ENCODE data around the gene OPRM1. TPM values are rescaled to one million over a fixed set of nuclear protein-coding genes. Genes with fewer than 3 reads are reported as not detected.
A peak's percentile ranks its signal among the peaks of the same experiment; 100 is the strongest.

The OPRM1 gene
- total RNA-seq (2022), result not detected in 2 replicates
- percentile 1 among the genes with signal in this experiment for Bru-seq, nascent RNA
- percentile 5 among the genes with signal in this experiment for BruChase-seq, experiment 1, labeled RNA remaining after a 2-hour chase
- percentile 2 among the genes with signal in this experiment for BruChase-seq, experiment 2, labeled RNA remaining after a 6-hour chase
- long read RNA-seq, result 0 reads

- H3K4me3 Mint-ChIP-seq (ENCODE audit: unreplicated experiment), result no peak within 1 kb of the TSS
- POLR2A ChIA-PET, result no interaction called here
- DNase-seq, result peak in 1 of 2 experiments; percentile 44
- BruUV-seq (replicated peaks), result no TSS peak
- no peak within 1 kb of the TSS for H3K4me3 ChIP-seq (ENCODE audit: low read depth, low read length)
- no peaks in the 10 kb centered on the region for H3K4me1 ChIP-seq
- CTCF ChIA-PET, result no interaction called here
- H3K27me3 Mint-ChIP-seq (ENCODE audit: insufficient read depth, unreplicated experiment), result peaks cover 3% of the 10 kb centered on the region
- H3K27me3 ChIP-seq (replicated peaks; ENCODE audit: control insufficient read depth, insufficient read depth, low read length), result no peaks in the 10 kb centered on the region
- H3K9me3 ChIP-seq, result no peaks in the 10 kb centered on the region
- H3K4me1 Mint-ChIP-seq (ENCODE audit: low read depth, unreplicated experiment), result no peaks in the 10 kb centered on the region
- H3K27ac Mint-ChIP-seq (ENCODE audit: unreplicated experiment), result no peak within 1 kb of the TSS
- H3K9me3 Mint-ChIP-seq (ENCODE audit: unreplicated experiment), result no peaks in the 10 kb centered on the region
- TF ChIP-seq, protein P1, sequence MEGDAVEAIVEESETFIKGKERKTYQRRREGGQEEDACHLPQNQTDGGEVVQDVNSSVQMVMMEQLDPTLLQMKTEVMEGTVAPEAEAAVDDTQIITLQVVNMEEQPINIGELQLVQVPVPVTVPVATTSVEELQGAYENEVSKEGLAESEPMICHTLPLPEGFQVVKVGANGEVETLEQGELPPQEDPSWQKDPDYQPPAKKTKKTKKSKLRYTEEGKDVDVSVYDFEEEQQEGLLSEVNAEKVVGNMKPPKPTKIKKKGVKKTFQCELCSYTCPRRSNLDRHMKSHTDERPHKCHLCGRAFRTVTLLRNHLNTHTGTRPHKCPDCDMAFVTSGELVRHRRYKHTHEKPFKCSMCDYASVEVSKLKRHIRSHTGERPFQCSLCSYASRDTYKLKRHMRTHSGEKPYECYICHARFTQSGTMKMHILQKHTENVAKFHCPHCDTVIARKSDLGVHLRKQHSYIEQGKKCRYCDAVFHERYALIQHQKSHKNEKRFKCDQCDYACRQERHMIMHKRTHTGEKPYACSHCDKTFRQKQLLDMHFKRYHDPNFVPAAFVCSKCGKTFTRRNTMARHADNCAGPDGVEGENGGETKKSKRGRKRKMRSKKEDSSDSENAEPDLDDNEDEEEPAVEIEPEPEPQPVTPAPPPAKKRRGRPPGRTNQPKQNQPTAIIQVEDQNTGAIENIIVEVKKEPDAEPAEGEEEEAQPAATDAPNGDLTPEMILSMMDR (IDR thresholded peaks at IDR 0.05; ENCODE audit: insufficient read depth in 1 of 2, low read depth in 1 of 2, low read length in 1 of 2, severe bottlenecking in 1 of 2, unreplicated experiment in 1 of 2), result no peak
- no peaks in the 10 kb centered on the region for H3K36me3 ChIP-seq (ENCODE audit: control insufficient read depth, insufficient read depth, low read length)
- H3K36me3 Mint-ChIP-seq (ENCODE audit: insufficient read depth, unreplicated experiment), result no peaks in the 10 kb centered on the region
- intact Hi-C loops (cut with micrococcal nuclease; ENCODE audit: unreplicated experiment), result no loop called here
Measured at GRCh38 chr6:154039231-154039842, at the start of gene OPRM1. OPRM1 (plus strand) TSS chr6:154039240; CDS start chr6:154039545, 305 bp downstream.

- Histone ChIP-seq H3K36me3 (ENCODE audit: control insufficient read depth, insufficient read depth, low read length) (no peaks in the 10 kb centered on the region), H3K9me3 (no peaks in the 10 kb centered on the region), H3K4me3 (ENCODE audit: low read depth, low read length) (no peak overlapping the region), H3K27me3 (replicated peaks; ENCODE audit: control insufficient read depth, insufficient read depth, low read length) (no peaks in the 10 kb centered on the region), H3K4me1 (peaks cover 2% of the 10 kb centered on the region)
- no peak overlapping the region for H3K4me3 Mint-ChIP-seq (ENCODE audit: unreplicated experiment)
- peak overlapping the region; percentile 68 for H3K27ac Mint-ChIP-seq (ENCODE audit: unreplicated experiment)
- BruUV-seq (replicated peaks), result no TSS peak
- peaks cover 12% of the 10 kb centered on the region for H3K4me1 Mint-ChIP-seq (ENCODE audit: low read depth, unreplicated experiment)
- H3K9me3 Mint-ChIP-seq (ENCODE audit: unreplicated experiment), result no peaks in the 10 kb centered on the region
- TF ChIP-seq, protein P1 (IDR thresholded peaks at IDR 0.05; ENCODE audit: insufficient read depth in 1 of 2, low read depth in 1 of 2, low read length in 1 of 2, severe bottlenecking in 1 of 2, unreplicated experiment in 1 of 2), result no peak
- CTCF ChIA-PET, result no interaction called here
- POLR2A ChIA-PET, result no interaction called here
- DNase-seq, result peak in 1 of 2 experiments; percentile 36
- intact Hi-C loops (cut with micrococcal nuclease; ENCODE audit: unreplicated experiment), result no loop called here
- no peaks in the 10 kb centered on the region for H3K36me3 Mint-ChIP-seq (ENCODE audit: insufficient read depth, unreplicated experiment)
- no peaks in the 10 kb centered on the region for H3K27me3 Mint-ChIP-seq (ENCODE audit: insufficient read depth, unreplicated experiment)
Measured at GRCh38 chr6:153989989-153990388, 49.1 kb upstream of the OPRM1 start.

DNA sequence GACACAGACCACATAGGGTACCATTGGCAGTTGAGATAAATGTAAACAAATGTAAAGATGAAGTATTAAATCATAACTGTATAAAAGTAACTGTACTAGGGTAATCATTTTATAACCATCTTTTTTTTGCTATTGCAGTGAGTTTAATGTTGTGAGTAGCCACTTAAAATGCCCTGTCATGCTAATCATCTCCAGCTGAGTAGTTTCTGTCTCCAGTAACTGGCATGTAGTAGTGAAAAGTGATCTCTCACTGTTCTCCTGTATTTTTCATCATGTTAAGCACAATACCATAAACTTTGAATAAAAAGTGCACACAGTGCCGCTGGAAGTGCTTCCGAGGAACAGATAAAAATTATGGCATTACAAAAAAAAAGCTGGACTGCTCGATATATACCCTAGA, 45.0 kb upstream of the OPRM1 start:
- Mint-ChIP-seq H3K27me3 (ENCODE audit: insufficient read depth, unreplicated experiment) (peaks cover 3% of the 10 kb centered on the region), H3K4me3 (ENCODE audit: unreplicated experiment) (no peak overlapping the region), H3K27ac (ENCODE audit: unreplicated experiment) (no peak overlapping the region), H3K9me3 (ENCODE audit: unreplicated experiment) (no peaks in the 10 kb centered on the region), H3K36me3 (ENCODE audit: insufficient read depth, unreplicated experiment) (no peaks in the 10 kb centered on the region), H3K4me1 (ENCODE audit: low read depth, unreplicated experiment) (peaks cover 12% of the 10 kb centered on the region)
- intact Hi-C loops (cut with micrococcal nuclease; ENCODE audit: unreplicated experiment), result loop anchor here (1.0 kb wide), 1 partner anchor 15 kb away; no protein-coding TSS in a partner anchor
- H3K9me3 ChIP-seq, result no peaks in the 10 kb centered on the region
- H3K4me1 ChIP-seq, result peaks cover 5% of the 10 kb centered on the region
- no peaks in the 10 kb centered on the region for H3K36me3 ChIP-seq (ENCODE audit: control insufficient read depth, insufficient read depth, low read length)
- TF ChIP-seq, protein P1 (IDR thresholded peaks at IDR 0.05; ENCODE audit: insufficient read depth in 1 of 2, low read depth in 1 of 2, low read length in 1 of 2, severe bottlenecking in 1 of 2, unreplicated experiment in 1 of 2), result no peak
- H3K4me3 ChIP-seq (ENCODE audit: low read depth, low read length), result no peak overlapping the region
- BruUV-seq (replicated peaks), result no TSS peak
- CTCF ChIA-PET, result no interaction called here
- no peaks in the 10 kb centered on the region for H3K27me3 ChIP-seq (replicated peaks; ENCODE audit: control insufficient read depth, insufficient read depth, low read length)
- DNase-seq, result no peak
- POLR2A ChIA-PET, result no interaction called here

Data from Caco-2 (cell line).